H1 (cell line): Measurements from ENCODE around the gene CLCN3. TPM values are rescaled to one million over a fixed set of nuclear protein-coding genes. Genes with fewer than 3 reads are reported as not detected.

ENCODE experiments used
- CTCF ChIA-PET: fragments of 300-600 bp; sonication (Branson Sonifier 250); formaldehyde crosslinking; loops from one replicate; lab custom pipeline; 2021; ENCODE audit not compliant: partially characterized antibody; lab: Charles Lee
- POLR2A ChIA-PET: fragments of 300-600 bp; sonication (Branson Sonifier 250); formaldehyde crosslinking; loops from one replicate; lab custom pipeline; 2021; ENCODE audit warnings: inconsistent platforms; ENCODE audit not compliant: partially characterized antibody; lab: Charles Lee
- DNase-seq, 2 experiments: peaks; one replicate each; pipeline versions ENCODE4 v3.0.0 to v3.0.0-alpha.2; 2010 to 2022; ENCODE audit warnings: low spot score in 2 of 2, low read depth in 1 of 2, mixed read lengths in 1 of 2
- FAIRE-seq: peaks from 2 replicates; lab custom pipeline; 2011; peaks lifted over from hg19 to GRCh38; lab: Jason Lieb, UNC
- H2AFZ ChIP-seq: 2 replicates; pipeline ENCODE4 v1.8.1; 2012; ENCODE audit warnings: low read length, inconsistent platforms
- H2AK5ac ChIP-seq: 2 replicates; pipeline ENCODE4 v1.6.1; 2013; ENCODE audit warnings: low read depth, low read length
- H2BK120ac ChIP-seq: replicated peaks from 2 replicates; pipeline ENCODE3; 2013; ENCODE audit warnings: low read depth, low read length, inconsistent platforms
- H2BK12ac ChIP-seq: 2 replicates; pipeline ENCODE4 v1.6.1; 2013; ENCODE audit warnings: low read depth, low read length
- H2BK15ac ChIP-seq: 2 replicates; pipeline ENCODE4 v1.6.1; 2013; ENCODE audit warnings: low read length
- H2BK20ac ChIP-seq: 2 replicates; pipeline ENCODE4 v1.6.1; 2013; ENCODE audit warnings: low read length
- H2BK5ac ChIP-seq: 2 replicates; pipeline ENCODE4 v1.6.1; 2013; ENCODE audit warnings: low read depth, low read length
- H3K14ac ChIP-seq: 2 replicates; pipeline ENCODE4 v1.6.1; 2013; ENCODE audit warnings: inconsistent platforms; ENCODE audit not compliant: insufficient read length
- H3K18ac ChIP-seq: 2 replicates; pipeline ENCODE4 v1.6.1; 2013; ENCODE audit warnings: low read length; ENCODE audit errors: extremely low read depth
- H3K23ac ChIP-seq: 2 replicates; pipeline ENCODE4 v1.6.1; 2013; ENCODE audit warnings: inconsistent platforms; ENCODE audit not compliant: insufficient read length
- H3K23me2 ChIP-seq: 2 replicates; pipeline ENCODE4 v1.6.1; 2013; ENCODE audit warnings: low read depth, low read length
- H3K27ac ChIP-seq: 2 replicates; pipeline ENCODE4 v1.6.1; 2011; ENCODE audit warnings: low read depth, low read length, inconsistent platforms
- H3K27me3 ChIP-seq, 4 experiments: replicated peaks in 1 of 4; 1 replicate in 1 of 4; 2 replicates in 3 of 4; pipeline versions ENCODE4 v1.6.1 to v1.8.1; 2011 to 2013; ENCODE audit warnings: low read length in 3 of 4, mild to moderate bottlenecking in 3 of 4, inconsistent platforms in 2 of 4, mixed read lengths in 2 of 4, moderate library complexity in 1 of 4; ENCODE audit not compliant: control insufficient read depth in 3 of 4, insufficient read depth in 3 of 4; ENCODE audit errors: extremely low read depth in 1 of 4
- H3K36me3 ChIP-seq, 4 experiments: 2 replicates each; pipeline versions ENCODE4 v1.6.1 to v1.8.1; 2011 to 2013; ENCODE audit warnings: mild to moderate bottlenecking in 4 of 4, low read length in 3 of 4, moderate library complexity in 2 of 4, control low read depth in 1 of 4, inconsistent platforms in 1 of 4; ENCODE audit not compliant: insufficient read depth in 4 of 4, control insufficient read depth in 2 of 4
- H3K4ac ChIP-seq: replicated peaks from 2 replicates; pipeline ENCODE3; 2013; ENCODE audit warnings: low read length, low read depth, mixed read lengths, inconsistent platforms; ENCODE audit not compliant: insufficient read length
- H3K4me1 ChIP-seq, 4 experiments: replicated peaks in 1 of 4; 1 replicate in 1 of 4; 2 replicates in 3 of 4; pipeline versions ENCODE4 v1.6.1 to v1.8.1; 2011 to 2013; ENCODE audit warnings: low read length in 3 of 4, inconsistent platforms in 2 of 4, mixed read lengths in 1 of 4; ENCODE audit not compliant: insufficient read depth in 4 of 4, control insufficient read depth in 3 of 4
- H3K4me2 ChIP-seq, 2 experiments: 2 replicates each; pipeline versions ENCODE4 v1.6.1 to v1.8.1; 2011 to 2013; ENCODE audit warnings: low read depth in 2 of 2, low read length in 2 of 2, control low read depth in 1 of 2, inconsistent platforms in 1 of 2, mild to moderate bottlenecking in 1 of 2; ENCODE audit not compliant: insufficient read depth in 1 of 2
- H3K4me3 ChIP-seq, 4 experiments: fragments of 200-600, 300-600 bp in 1 of 4; sonication (generic), shearing (Covaris generic), sonication (Bioruptor Twin) in 1 of 4; 2 replicates each; pipeline versions ENCODE4 v1.5.1 to v1.8.1; 2011 to 2016; ENCODE audit warnings: low read length in 4 of 4, low read depth in 3 of 4, control low read depth in 2 of 4, inconsistent platforms in 2 of 4, mild to moderate bottlenecking in 2 of 4, mixed read lengths in 1 of 4, moderate library complexity in 1 of 4; ENCODE audit not compliant: insufficient read depth in 2 of 4; ENCODE audit errors: extremely low read depth in 1 of 4
- H3K56ac ChIP-seq: replicated peaks from 2 replicates; pipeline ENCODE3; 2013; ENCODE audit warnings: low read depth, mild to moderate bottlenecking, mixed read lengths, low read length, inconsistent platforms; ENCODE audit not compliant: insufficient read length
- H3K79me1 ChIP-seq: 2 replicates; pipeline ENCODE4 v1.6.1; 2013; ENCODE audit warnings: low read depth, low read length, control low read depth
- H3K79me2 ChIP-seq, 2 experiments: 2 replicates each; pipeline versions ENCODE4 v1.6.1 to v1.8.1; 2012 to 2013; ENCODE audit warnings: low read length in 2 of 2, mild to moderate bottlenecking in 2 of 2, inconsistent platforms in 1 of 2; ENCODE audit not compliant: insufficient read depth in 2 of 2, control insufficient read depth in 1 of 2
- H3K9ac ChIP-seq, 4 experiments: replicated peaks in 1 of 4; 1 replicate in 1 of 4; 2 replicates in 3 of 4; pipeline versions ENCODE4 v1.6.1 to v1.8.1; 2011 to 2013; ENCODE audit warnings: low read depth in 3 of 4, low read length in 3 of 4, control low read depth in 2 of 4, mild to moderate bottlenecking in 2 of 4, moderate library complexity in 2 of 4, inconsistent platforms in 1 of 4; ENCODE audit errors: extremely low read depth in 1 of 4
- H3K9me3 ChIP-seq, 2 experiments: 2 replicates each; pipeline versions ENCODE4 v1.6.1 to v1.8.1; 2012 to 2013; ENCODE audit warnings: mild to moderate bottlenecking in 2 of 2, moderate library complexity in 2 of 2, control low read depth in 1 of 2, inconsistent platforms in 1 of 2, low read depth in 1 of 2, low read length in 1 of 2, mixed read lengths in 1 of 2; ENCODE audit not compliant: insufficient read depth in 2 of 2
- H4K20me1 ChIP-seq, 2 experiments: replicated peaks in 1 of 2; 2 replicates each; pipeline versions ENCODE3 to v1.8.1; 2011 to 2013; ENCODE audit warnings: inconsistent platforms in 2 of 2, low read length in 2 of 2, mild to moderate bottlenecking in 1 of 2; ENCODE audit not compliant: insufficient read depth in 2 of 2, control insufficient read depth in 1 of 2
- H4K5ac ChIP-seq: 2 replicates; pipeline ENCODE4 v1.6.1; 2013; ENCODE audit warnings: low read length, low read depth, mixed read lengths, inconsistent platforms; ENCODE audit not compliant: insufficient read length
- H4K8ac ChIP-seq: 2 replicates; pipeline ENCODE4 v1.8.0; 2013; ENCODE audit warnings: mild to moderate bottlenecking, moderate library complexity, low read length, inconsistent platforms; ENCODE audit not compliant: insufficient read depth; ENCODE audit errors: extremely low read depth
- H4K91ac ChIP-seq: replicated peaks from 2 replicates; pipeline ENCODE3; 2013; ENCODE audit warnings: low read length, mixed read lengths, inconsistent platforms; ENCODE audit not compliant: insufficient read length
- CBX8 ChIP-seq: fragments of 300-800, 300-1000 bp; sonication (generic); IDR thresholded peaks from 2 replicates; pipeline ENCODE4 v1.7.1; 2016; ENCODE audit warnings: low read depth, low read length, borderline replicate concordance
- POU5F1 ChIP-seq: IDR thresholded peaks from 2 replicates; pipeline ENCODE4 v1.6.1; 2011; ENCODE audit warnings: low read depth, mild to moderate bottlenecking, low read length, moderate library complexity
- RFX5 ChIP-seq: IDR thresholded peaks from 2 replicates; pipeline ENCODE4 v1.6.1; 2011; ENCODE audit warnings: low read depth, low read length, improper control_type of control experiment, borderline replicate concordance
- RNF2 ChIP-seq: fragments of 200-900, 300-1000 bp; sonication (generic); IDR thresholded peaks from 2 replicates; pipeline ENCODE4 v1.7.1; 2016; ENCODE audit warnings: borderline replicate concordance, low read depth, mild to moderate bottlenecking, antibody characterized with exemption, low read length; ENCODE audit not compliant: poor library complexity, severe bottlenecking; ENCODE audit errors: missing control alignments
- SRF ChIP-seq: IDR thresholded peaks from 2 replicates; pipeline ENCODE4 v1.6.1; 2011; ENCODE audit warnings: mild to moderate bottlenecking, low read depth, low read length, moderate library complexity
- TCF12 ChIP-seq: IDR thresholded peaks from 2 replicates; pipeline ENCODE4 v1.6.1; 2011; ENCODE audit warnings: low read depth, mild to moderate bottlenecking, low read length
- ZNF274 ChIP-seq: IDR thresholded peaks from 2 replicates; pipeline ENCODE4 v1.7.0; 2012; ENCODE audit warnings: low read length, borderline replicate concordance; ENCODE audit errors: extremely low read depth
- WGBS, 2 experiments: shearing (Covaris generic) in 1 of 2; methylation state at CpG; one replicate each; pipeline versions ENCODE4 v1.1.6 to v1.1.7; 2013 to 2015; ENCODE audit warnings: low lambda C conversion rate in 2 of 2, mixed read lengths in 2 of 2, inconsistent platforms in 1 of 2, low coverage in 1 of 2, missing lambda C conversion rate in 1 of 2; ENCODE audit not compliant: insufficient replicate concordance in 2 of 2, insufficient coverage in 1 of 2, insufficient read length in 1 of 2; ENCODE audit errors: extremely low coverage in 1 of 2, missing lambda C conversion rate in 1 of 2; 5-methylcytosine and 5-hydroxymethylcytosine counted together
- polyA plus RNA-seq, 7 experiments: library from polyadenylated mRNA; depleted of rRNA in 3 of 7; stranded (reverse) in 5 of 7; unstranded in 2 of 7; fragments of >200 nt in 5 of 7; fragments of 200-250 nt in 2 of 7; gene quantifications; 1 replicate in 5 of 7; 2 replicates in 1 of 7; 4 replicates in 1 of 7; pipeline versions ENCODE4 v1.2.1 to v1.2.3, GENCODE V29; 2011 to 2013; ENCODE audit warnings: missing spikeins in 2 of 7, mixed read lengths in 2 of 7
- total RNA-seq: library from RNA; stranded (reverse); fragmentation: NEBNext Ultra II Directional; extraction: Animal tissue kit (Norgen Biotek cat#: 25700); gene quantifications from 2 replicates; pipeline ENCODE4 v1.2.1, GENCODE V29; 2021

Gene CLCN3
- total and polyA plus RNA-seq, 2 of the 8 experiments (the other 6 are each of a cell fraction or from before 2014, with no cell fraction given) = 8.8 to 32.8 TPM

DNA sequence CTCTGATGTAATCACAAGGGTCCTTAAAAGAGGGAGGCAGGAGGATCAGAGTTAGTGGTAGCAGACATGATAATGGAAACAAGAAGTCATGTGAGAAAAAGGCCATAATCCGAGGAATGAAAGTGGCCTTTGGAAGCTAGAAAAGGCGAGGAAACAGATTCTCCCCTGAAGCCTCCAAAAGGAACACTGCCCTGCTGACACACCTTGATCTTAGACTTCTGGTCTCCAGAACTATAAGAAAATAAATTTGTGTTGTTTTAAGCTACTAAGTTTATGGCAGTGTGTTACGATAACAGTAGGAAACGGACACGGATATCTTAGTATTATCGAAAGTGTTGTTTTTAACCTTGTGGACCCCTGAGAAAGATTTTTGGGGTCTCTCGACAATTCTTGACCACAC lies 24.4 kb downstream of the CLCN3 start:
- H3K27ac ChIP-seq = no peak overlapping the region
- ChIA-PET POLR2A (no interaction called here), CTCF (interaction anchor here (0.8 to 1.0 kb wide), 2 partner anchors 25 to 31 kb away, joined by 3 read pairs; no protein-coding TSS in a partner anchor)
- H3K9ac ChIP-seq = no peak overlapping the region
- H3K56ac ChIP-seq = no peak overlapping the region
- no peak overlapping the region for H3K23ac ChIP-seq
- H4K8ac ChIP-seq = no peak overlapping the region
- H2BK120ac ChIP-seq = no peak overlapping the region
- no peaks in the 10 kb centered on the region for H3K23me2 ChIP-seq
- no peak overlapping the region for H4K5ac ChIP-seq
- DNase-seq (no peak), FAIRE-seq (no peak)
- no peak overlapping the region for H3K14ac ChIP-seq
- TF ChIP-seq SRF (no peak), ZNF274 (no peak), TCF12 (no peak), RNF2 (no peak), POU5F1 (no peak), RFX5 (no peak), CBX8 (no peak)
- 95% methylated on average over 7 of the region's 7 CpGs; no CpG with 5 or more reads in 1 of the 2 experiments for WGBS, 2 experiments
- H3K4ac ChIP-seq = no peak overlapping the region
- H4K20me1 ChIP-seq = peaks cover 0 to 3% of the 10 kb centered on the region in 2 experiments
- H3K36me3 ChIP-seq = peaks cover 0 to 6% (median 0%) of the 10 kb centered on the region in 4 experiments; a peak in 2 of 8 replicates
- no peaks in the 10 kb centered on the region for H3K9me3 ChIP-seq
- H3K18ac ChIP-seq = no peak overlapping the region
- H3K4me3 ChIP-seq = no peak overlapping the region
- no peak overlapping the region for H4K91ac ChIP-seq
- H2AK5ac ChIP-seq = no peak overlapping the region
- no peaks in the 10 kb centered on the region for H3K4me1 ChIP-seq
- H2BK12ac ChIP-seq = no peak overlapping the region
- no peaks in the 10 kb centered on the region for H3K79me1 ChIP-seq
- no peaks in the 10 kb centered on the region for H3K79me2 ChIP-seq
- H2BK15ac ChIP-seq = no peak overlapping the region
- H3K27me3 ChIP-seq = no peaks in the 10 kb centered on the region
- H2BK5ac ChIP-seq = no peak overlapping the region
- no peak overlapping the region for H2BK20ac ChIP-seq
- no peak overlapping the region for H3K4me2 ChIP-seq
- H2AFZ ChIP-seq = no peak overlapping the region
